HG03354 (cell line): ENCODE data around the gene NUP88.
A peak's percentile ranks its signal among the peaks of the same experiment; 100 is the strongest.
"Not testable (repeated sequence)": the region's sequence is repeated elsewhere in the genome, so short reads cannot be mapped to it uniquely, and the experiment has no call there.

Source experiments
- ATAC-seq: cut with Tn5 transposase; IDR thresholded peaks from one replicate; pipeline ENCODE4 v1.9.1; 2021; ENCODE audit warnings: mild to moderate bottlenecking; ENCODE audit not compliant: unreplicated experiment, poor library complexity, severe bottlenecking

NUP88 gene

GRCh38 chr17:5419356-5419958, at the start of gene NUP88:
Gene NUP88, minus strand, starts transcription at chr17:5419662. Its CDS starts 12 bp downstream, at chr17:5419650.
- peak; percentile 92 for ATAC-seq

DNA sequence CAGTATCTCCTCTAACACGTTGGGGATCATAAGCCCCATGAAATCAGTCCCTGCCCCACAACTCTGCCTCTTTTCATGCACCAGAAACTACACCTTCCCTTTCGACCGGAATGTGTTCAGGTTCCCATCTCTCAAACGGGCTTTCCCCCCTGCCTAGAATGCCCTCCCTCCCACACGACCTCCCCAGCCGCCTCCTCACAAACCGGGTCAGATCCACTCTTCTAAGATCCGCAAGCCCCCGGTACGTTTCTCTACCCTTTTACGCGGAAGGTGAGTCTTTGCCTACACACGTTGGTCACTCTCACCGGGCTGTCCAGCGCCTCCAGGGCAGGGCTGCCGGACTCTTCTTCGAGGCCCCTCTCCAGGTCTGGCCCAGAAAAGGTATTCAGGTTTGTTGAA, 48.6 kb upstream of the NUP88 start:
- peak; percentile 8 for ATAC-seq

DNA sequence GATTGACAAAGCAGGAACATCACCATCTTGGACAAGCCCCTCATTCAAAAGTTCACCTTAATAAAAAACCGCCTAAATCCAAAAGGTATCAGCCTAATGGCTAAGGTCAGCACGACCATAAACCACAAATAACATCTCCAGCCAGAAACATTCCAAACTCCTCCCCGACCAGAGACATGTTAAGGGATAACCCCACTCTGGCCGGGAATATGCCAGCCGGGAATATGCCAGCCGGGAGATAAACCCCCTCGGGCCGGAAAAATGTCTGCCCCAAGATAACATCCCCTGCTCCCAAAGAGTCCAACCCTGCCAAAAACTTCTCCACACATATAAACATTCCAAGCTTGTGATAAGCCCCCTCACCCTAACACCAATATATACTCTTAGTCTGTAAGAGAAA, 48.0 kb upstream of the NUP88 start:
- no peak for ATAC-seq

DNA sequence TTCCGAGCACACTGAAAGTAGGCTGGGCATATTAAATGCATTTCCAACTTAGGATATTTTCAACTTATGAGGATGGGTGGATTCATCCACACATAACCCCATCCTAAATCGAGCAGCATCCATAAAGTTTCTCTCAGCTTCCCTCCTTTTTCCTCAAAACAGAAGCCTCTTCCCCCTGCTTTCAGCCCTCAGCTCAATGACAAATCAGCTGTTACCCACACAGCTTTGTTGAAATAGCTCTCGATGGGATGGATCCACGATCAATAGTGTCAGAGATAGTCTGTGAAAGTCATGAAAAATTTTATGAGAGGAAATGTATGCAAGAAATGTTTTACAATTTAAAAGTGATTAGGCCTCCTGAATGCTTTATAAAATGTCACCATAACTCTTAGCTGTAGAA, 46.8 kb upstream of the NUP88 start:
- no peak for ATAC-seq

- no peak for ATAC-seq
Observed at GRCh38 chr17:5464717-5465507, 45.5 kb upstream of the NUP88 start.

- ATAC-seq: no peak
Observed at GRCh38 chr17:5446786-5447185, 27.3 kb upstream of the NUP88 start.

DNA sequence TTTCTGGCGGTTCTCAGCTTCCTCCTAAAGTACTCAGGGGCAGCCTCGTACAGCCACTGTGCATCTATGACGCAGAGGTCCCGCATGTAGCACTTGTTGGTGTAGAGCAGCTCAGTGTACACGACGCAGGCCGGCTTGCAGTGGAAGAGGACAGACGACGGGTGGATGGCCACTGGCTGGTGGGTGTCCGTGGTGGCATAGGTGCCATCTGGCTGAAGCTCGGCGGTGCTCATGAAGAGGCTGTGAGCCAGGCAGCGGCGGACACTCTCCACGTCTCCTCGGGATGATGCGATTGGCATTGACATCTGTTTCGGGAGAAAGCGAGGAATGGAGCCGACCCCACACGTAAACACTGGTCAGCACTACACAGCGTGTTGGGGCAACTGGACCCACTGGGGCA, 24.7 kb upstream of the NUP88 start:
- no peak for ATAC-seq

DNA sequence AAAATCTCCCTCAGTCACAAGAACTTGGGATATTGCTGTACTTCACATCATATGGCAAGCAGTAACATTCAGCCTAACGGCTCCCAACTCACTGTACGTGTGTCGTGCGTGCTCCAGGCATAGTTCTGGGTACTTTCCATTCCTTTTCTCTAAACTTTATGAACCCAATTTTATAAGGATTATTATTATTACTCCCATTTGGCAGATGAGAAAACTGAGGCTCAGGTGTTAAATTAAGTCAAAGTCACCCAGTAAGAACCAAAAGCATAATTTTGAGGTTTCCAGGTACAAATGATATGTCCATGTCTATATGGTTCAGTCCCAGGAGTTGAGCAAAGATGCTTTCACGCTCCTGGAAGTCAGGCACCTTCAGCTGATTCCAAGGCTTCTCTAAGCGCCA, 24.3 kb upstream of the NUP88 start:
- no peak for ATAC-seq

GRCh38 chr17:5439446-5439764, 19.9 kb upstream of the NUP88 start:
- ATAC-seq: no peak

GRCh38 chr17:5438716-5439445, 19.4 kb upstream of the NUP88 start, which contains the start of gene C1QBP:
Gene C1QBP, minus strand, starts transcription at chr17:5439155. Its CDS starts 82 bp downstream, at chr17:5439073.
- peak; percentile 85 for ATAC-seq

GRCh38 chr17:5437721-5438317, 18.4 kb upstream of the NUP88 start:
- ATAC-seq: no peak

- ATAC-seq: not testable (repeated sequence)
Observed at GRCh38 chr17:5435781-5436315, 16.4 kb upstream of the NUP88 start.

GRCh38 chr17:5434984-5435383, 15.5 kb upstream of the NUP88 start:
- ATAC-seq: no peak

DNA sequence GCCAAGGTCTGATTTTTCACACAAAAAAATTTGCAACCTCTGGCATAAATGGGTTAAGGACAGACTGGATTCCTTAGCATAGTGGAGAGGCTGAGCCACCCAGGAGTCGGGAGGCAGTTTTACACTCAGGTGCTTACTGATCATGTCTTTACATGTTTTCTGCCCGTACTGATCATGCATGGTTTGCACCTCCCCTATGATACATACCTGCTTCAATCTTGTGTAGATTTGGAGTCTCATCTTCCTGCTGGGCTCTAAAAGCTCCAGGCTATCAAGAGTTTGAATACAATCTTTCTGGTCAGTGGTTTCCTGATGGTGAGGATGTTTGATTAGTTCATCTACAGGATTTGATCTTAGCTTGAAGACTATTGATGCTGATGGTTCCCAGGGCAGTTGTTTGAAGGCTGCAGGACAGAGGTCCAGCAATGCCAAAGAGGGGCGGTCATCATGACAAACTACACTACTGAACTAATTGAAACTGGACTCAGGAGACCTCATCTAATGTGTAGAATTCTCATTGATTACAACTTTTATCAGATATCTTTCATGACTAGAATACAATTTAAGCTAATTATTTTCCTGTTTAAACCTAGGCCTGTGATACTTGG, 12.6 kb upstream of the NUP88 start:
- no peak for ATAC-seq

- not testable (repeated sequence) for ATAC-seq
Observed at GRCh38 chr17:5431234-5431633, 11.8 kb upstream of the NUP88 start.

DNA sequence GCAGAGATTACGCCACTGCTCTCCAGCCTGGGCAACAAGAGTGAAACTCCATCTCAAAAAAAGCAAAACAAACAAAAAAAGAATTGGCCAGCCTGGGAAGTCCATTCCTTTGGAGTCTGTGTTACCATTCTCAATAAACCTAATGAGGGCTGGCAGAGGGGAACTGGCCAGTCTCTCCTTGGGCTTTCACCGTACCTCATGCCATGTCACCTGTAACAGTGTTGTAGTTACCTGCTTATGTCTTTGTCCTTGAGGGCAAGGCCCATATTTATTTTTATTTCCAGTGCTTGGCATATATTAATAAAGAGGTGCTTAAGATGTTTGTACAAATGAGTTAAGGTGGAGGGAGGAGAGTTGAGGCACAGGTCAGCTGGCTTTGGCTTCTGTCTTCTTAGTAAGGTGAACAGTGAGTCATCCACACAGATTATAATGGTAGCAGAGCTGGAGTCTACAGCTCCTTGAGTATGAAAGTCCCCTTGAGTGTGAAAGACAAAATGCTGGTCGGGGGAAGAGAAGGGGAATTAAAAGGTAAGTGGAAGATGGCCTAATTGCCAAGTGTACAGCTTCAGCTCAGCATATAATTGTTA, 11.0 kb upstream of the NUP88 start:
- ATAC-seq: no peak

DNA sequence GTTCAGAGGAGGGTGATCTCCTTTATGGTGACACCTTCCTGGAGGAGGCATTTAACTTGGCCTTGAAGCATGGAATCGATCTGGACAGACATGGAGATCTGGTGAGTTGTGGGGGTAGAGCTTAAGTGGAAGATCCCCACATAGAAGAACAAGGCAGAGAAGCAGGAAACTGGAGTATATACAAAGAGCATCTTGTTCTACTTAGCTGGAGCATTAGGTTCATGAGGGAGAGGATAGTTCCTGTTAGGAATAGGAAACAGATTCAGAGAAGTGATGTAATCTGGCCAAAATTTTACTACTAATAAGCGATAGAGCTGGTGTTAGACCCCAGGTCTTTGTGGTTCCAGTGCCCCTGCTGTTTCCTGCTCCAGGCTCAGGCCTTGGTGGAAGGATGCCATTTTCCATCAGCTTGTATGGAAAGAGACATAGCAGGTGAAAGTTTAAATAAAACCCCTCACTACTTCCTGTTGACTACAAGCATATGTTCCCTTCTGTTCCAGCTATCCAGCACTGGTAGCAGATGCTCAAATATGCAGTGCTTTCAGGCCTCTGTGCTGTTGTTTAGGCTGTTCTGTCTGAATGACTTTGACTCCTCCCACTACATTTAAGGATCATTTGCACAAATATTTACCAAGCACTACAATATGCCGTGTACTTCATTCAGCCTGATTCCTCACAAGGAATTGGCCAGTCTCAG, 9.9 kb upstream of the NUP88 start:
- ATAC-seq: no peak

DNA sequence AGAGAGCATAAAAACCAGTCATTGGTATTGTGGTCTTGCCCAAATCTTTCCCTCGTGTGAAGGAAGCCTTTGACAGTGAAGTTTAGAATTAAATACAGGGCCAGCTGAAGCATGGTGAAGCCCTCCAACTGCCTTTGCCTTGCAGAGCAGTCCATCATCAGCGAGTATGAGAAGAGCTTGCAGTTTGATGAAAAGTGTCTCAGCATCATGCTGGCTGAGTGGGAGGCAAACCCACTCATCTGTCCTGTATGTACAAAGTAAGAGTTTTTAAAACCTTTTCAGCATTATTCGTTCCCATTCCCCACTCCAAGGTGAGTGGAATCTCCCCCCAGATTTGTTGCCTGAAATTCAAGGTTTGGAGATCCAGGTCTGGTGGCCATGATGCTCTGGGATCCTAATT, 6.4 kb upstream of the NUP88 start:
- ATAC-seq: no peak

- ATAC-seq: no peak
Observed at GRCh38 chr17:5424909-5425308, 5.4 kb upstream of the NUP88 start.
